HFF-Myc (cell line): Measurements from ENCODE around the gene HYAL2.

Experiments used
- DNase-seq: peaks from one replicate; pipeline ENCODE4 v3.0.0-alpha.2; 2011; ENCODE audit warnings: low read depth; ENCODE audit errors: extremely low read depth
- H3K4me3 ChIP-seq: replicated peaks from 2 replicates; pipeline ENCODE4 v1.5.1; 2011; ENCODE audit warnings: low read depth, mild to moderate bottlenecking, control low read depth, low read length
- CTCF ChIP-seq: IDR thresholded peaks from 2 replicates; pipeline ENCODE4 v1.5.1; 2012; ENCODE audit warnings: mild to moderate bottlenecking, low read depth, low read length, control low read depth; ENCODE audit errors: missing control alignments

The HYAL2 gene

GRCh38 chr3:50355829-50356552 lies 33.4 kb upstream of the HYAL2 start:
- DNase-seq = no peak
- no peak for TF ChIP-seq CTCF
- H3K4me3 ChIP-seq = peak overlapping the region; percentile 85

- TF ChIP-seq CTCF = no peak
- no peak overlapping the region for H3K4me3 ChIP-seq
- DNase-seq = no peak
These were observed 32.3 kb upstream of the HYAL2 start for GRCh38 chr3:50354850-50355249.

- DNase-seq = no peak
- no peak for TF ChIP-seq CTCF
- H3K4me3 ChIP-seq = no peak overlapping the region
These were observed 31.7 kb upstream of the HYAL2 start for GRCh38 chr3:50354186-50354764.

- DNase-seq = no peak
- TF ChIP-seq CTCF = no peak
- no peak overlapping the region for H3K4me3 ChIP-seq
These were observed 30.9 kb upstream of the HYAL2 start for GRCh38 chr3:50353245-50354004.

- DNase-seq = no peak
- TF ChIP-seq CTCF = peak; percentile 20
- H3K4me3 ChIP-seq = no peak overlapping the region
These were observed 30.2 kb upstream of the HYAL2 start for GRCh38 chr3:50352781-50353180.

- no peak for DNase-seq
- no peak for TF ChIP-seq CTCF
- peak overlapping the region; percentile 75 for H3K4me3 ChIP-seq
These were observed 28.8 kb upstream of the HYAL2 start for GRCh38 chr3:50351323-50351697.
